Measurements from ENCODE around the gene NMNAT2.
"Not testable (repeated sequence)": the region's sequence is repeated elsewhere in the genome, so short reads cannot be mapped to it uniquely, and the experiment has no call there.

NMNAT2 gene

GRCh38 chr1:183443011-183443410, 24.8 kb upstream of the NMNAT2 start:
- DNase-seq (ENCODE audit: low read depth, low spot score) = no peak
- in situ Hi-C loops (cut with HindIII; ENCODE audit: low sequenced_read_pairs) = no loop called here
- no peak overlapping the region for H3K4me3 ChIP-seq (ENCODE audit: low read depth, low read length)
- no peak for TF ChIP-seq CTCF (IDR thresholded peaks at IDR 0.05; ENCODE audit: low read depth, low read length)

DNA sequence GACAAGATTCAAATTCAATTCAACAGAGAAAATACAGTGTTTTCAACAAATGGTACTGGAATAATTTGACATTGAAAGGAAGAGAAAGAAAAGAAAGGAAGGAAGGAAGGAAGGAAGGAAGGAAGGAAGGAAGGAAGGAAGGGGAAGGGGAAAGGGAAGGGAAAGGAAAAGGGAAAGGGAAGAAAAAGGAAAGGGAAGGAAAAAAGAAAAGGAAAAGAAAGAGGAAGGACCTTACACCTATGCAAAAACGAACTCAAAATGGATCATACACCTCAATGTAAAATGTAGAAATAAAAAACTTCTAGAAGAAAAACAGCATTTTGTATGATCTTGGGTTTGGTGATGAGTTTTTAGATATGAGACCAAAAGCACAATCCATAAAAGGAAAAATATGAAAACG, 19.9 kb upstream of the NMNAT2 start:
- no peak for DNase-seq (ENCODE audit: low read depth, low spot score)
- no peak for TF ChIP-seq CTCF (IDR thresholded peaks at IDR 0.05; ENCODE audit: low read depth, low read length)
- H3K4me3 ChIP-seq (ENCODE audit: low read depth, low read length) = no peak overlapping the region
- in situ Hi-C loops (cut with HindIII; ENCODE audit: low sequenced_read_pairs) = no loop called here

- in situ Hi-C loops (cut with HindIII; ENCODE audit: low sequenced_read_pairs) = no loop called here
- no peak overlapping the region for H3K4me3 ChIP-seq (ENCODE audit: low read depth, low read length)
- TF ChIP-seq CTCF (IDR thresholded peaks at IDR 0.05; ENCODE audit: low read depth, low read length) = no peak
- no peak for DNase-seq (ENCODE audit: low read depth, low spot score)
These were observed 17.3 kb upstream of the NMNAT2 start for GRCh38 chr1:183435497-183435896.

DNA sequence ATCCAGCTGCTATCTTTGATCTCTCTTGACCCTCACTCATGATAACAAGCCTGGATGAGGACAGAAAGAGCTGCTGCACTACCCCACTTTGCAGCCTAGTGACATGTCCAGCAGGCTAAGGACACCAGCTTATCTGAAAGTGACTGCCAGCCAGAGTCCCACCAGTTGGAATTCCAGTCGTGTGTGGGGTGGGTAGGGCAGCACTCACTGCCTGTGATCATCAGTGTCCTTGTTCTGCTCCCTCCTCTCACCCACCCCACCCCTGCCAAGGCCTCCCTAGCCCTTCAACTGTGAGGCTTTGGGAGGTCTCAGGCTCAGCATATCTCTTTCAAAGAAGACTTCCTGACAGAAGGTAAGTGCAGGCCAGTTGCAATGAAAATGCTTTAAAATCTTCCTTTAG, 15.5 kb upstream of the NMNAT2 start:
- in situ Hi-C loops (cut with HindIII; ENCODE audit: low sequenced_read_pairs) = no loop called here
- TF ChIP-seq CTCF (IDR thresholded peaks at IDR 0.05; ENCODE audit: low read depth, low read length) = no peak
- H3K4me3 ChIP-seq (ENCODE audit: low read depth, low read length) = no peak overlapping the region
- no peak for DNase-seq (ENCODE audit: low read depth, low spot score)

DNA sequence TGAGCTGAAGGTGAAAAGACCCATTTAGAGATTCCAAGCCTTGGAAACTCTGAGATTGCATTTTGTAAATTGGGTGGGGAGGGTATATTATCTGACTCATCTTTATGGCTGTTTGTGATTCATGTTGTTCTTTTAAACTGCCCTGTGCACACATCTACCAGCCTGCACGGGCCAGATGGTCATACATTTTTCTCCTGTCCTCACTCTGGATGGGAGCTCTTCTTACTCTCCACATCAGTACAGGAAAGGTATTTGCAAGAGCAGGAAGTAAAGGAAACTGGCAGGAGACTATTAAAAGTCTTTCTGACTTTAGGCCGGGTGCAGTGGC, 14.3 kb upstream of the NMNAT2 start:
- no peak overlapping the region for H3K4me3 ChIP-seq (ENCODE audit: low read depth, low read length)
- in situ Hi-C loops (cut with HindIII; ENCODE audit: low sequenced_read_pairs) = no loop called here
- no peak for TF ChIP-seq CTCF (IDR thresholded peaks at IDR 0.05; ENCODE audit: low read depth, low read length)
- DNase-seq (ENCODE audit: low read depth, low spot score) = no peak

GRCh38 chr1:183431840-183432547, 13.8 kb upstream of the NMNAT2 start:
- no peak for TF ChIP-seq CTCF (IDR thresholded peaks at IDR 0.05; ENCODE audit: low read depth, low read length)
- no peak for DNase-seq (ENCODE audit: low read depth, low spot score)
- in situ Hi-C loops (cut with HindIII; ENCODE audit: low sequenced_read_pairs) = no loop called here
- H3K4me3 ChIP-seq (ENCODE audit: low read depth, low read length) = no peak overlapping the region

GRCh38 chr1:183427591-183427990, 9.4 kb upstream of the NMNAT2 start:
- H3K4me3 ChIP-seq (ENCODE audit: low read depth, low read length); DNase-seq (ENCODE audit: low read depth, low spot score); in situ Hi-C loops (cut with HindIII; ENCODE audit: low sequenced_read_pairs): not testable (repeated sequence)
